HG02852 (cell line): Measurements from ENCODE around the gene LORICRIN.

Experiments used
- ATAC-seq: cut with Tn5 transposase; IDR thresholded peaks from one replicate; pipeline ENCODE4 v1.9.1; 2021; ENCODE audit warnings: mild to moderate bottlenecking, moderate library complexity; ENCODE audit not compliant: unreplicated experiment

Gene LORICRIN

DNA sequence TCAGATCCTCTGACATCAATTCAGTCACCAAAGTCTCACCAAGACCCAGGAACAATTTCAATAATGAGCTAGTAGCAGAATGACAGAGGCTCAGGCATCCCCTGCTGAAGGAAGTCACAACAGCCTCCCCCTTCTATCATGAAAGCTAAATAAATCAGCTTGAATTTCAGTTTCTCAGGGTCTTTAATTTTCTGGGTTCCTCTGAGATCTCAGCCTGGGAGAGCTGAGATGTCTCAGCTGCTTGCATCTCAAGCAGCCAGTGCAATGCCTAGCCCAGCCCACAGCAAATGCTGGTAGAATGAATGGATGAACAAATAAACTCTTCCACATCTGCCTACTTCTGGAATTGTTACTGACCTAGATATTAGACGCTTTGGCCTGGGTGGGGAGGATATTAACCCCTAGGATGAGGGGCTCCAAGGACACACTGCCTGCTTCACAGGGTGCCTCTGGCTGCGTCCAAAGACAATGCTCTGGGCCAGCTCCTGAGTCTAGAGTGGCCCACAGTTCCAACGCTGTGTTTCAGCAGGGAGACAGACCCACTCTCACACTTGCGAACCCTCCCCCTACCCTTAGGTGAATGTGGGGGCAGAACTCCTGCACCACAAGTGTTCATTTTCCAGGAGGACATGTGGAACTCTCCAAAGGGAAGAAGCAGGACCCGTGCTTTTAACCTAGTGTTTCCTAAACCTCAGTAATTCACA lies 11.2 kb upstream of the LORICRIN start:
- ATAC-seq = no peak

DNA sequence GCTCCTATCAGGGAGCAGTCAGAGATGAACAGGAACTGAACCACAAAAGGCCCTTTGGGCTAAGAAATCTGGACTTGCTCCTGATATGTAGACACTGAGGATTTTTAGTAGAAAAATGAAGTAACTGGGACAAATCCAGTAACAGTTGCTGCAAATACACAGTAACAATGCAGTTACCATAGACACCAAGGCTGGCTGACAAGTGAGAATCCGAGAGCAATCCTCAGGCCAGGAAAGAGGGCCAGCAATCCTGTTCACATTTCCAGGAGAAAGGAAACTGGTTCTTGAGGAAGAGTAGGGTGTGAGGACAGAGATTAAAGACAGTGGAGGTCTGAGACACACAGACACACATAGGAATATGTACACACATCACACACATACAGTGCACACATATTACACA lies 9.3 kb upstream of the LORICRIN start:
- no peak for ATAC-seq

- ATAC-seq = no peak
Observed at GRCh38 chr1:153251087-153251486, 8.4 kb upstream of the LORICRIN start.

- ATAC-seq = no peak
Observed at GRCh38 chr1:153251562-153251961, 7.9 kb upstream of the LORICRIN start.

DNA sequence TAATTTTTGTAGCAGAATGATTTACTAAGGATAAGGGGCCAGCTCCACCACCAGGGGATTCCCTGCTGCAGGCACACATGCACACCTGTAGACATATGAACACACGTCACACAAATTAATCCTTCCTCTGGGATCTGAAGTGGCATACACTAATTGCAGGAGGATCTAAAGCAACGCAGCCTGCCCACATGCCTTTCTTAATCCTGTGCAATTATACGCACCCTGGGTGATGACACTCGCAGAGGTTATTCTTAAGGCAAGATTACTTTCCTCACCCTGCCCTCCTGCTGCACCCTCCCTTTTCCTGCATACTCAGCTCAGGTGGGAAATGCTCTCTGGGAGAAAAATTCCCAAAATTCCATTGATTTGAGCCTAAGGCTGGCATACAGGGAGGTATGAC lies 7.5 kb upstream of the LORICRIN start:
- ATAC-seq = no peak

GRCh38 chr1:153253076-153253475 lies 6.4 kb upstream of the LORICRIN start:
- ATAC-seq = no peak

GRCh38 chr1:153253693-153254092 lies 5.8 kb upstream of the LORICRIN start:
- no peak for ATAC-seq

DNA sequence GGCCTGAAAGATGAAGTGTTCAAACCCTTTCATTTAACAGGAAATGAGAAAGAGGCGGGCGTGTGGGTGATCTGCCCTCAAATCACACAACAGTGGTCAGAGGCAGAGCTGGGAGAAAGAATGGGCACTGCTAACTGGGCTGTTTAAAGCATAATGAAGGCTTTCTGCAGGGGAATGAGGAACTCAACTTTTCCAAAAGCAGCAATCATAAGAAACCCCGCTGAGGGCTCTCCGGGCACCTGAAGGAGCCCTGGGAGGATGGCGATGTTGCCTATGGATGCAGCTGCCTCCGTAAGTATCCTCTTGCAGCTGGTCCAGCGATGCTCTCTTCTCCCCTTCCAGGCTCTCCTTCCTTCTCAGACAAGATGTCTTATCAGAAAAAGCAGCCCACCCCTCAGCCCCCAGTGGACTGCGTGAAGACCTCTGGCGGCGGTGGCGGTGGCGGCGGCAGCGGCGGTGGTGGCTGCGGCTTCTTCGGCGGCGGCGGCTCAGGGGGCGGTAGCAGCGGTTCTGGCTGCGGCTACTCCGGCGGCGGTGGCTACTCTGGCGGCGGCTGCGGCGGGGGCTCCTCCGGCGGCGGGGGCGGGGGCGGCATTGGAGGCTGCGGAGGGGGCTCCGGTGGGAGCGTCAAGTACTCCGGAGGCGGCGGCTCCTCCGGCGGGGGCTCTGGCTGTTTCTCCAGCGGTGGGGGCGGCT lies 1.2 kb downstream of the LORICRIN start:
- ATAC-seq = no peak

DNA sequence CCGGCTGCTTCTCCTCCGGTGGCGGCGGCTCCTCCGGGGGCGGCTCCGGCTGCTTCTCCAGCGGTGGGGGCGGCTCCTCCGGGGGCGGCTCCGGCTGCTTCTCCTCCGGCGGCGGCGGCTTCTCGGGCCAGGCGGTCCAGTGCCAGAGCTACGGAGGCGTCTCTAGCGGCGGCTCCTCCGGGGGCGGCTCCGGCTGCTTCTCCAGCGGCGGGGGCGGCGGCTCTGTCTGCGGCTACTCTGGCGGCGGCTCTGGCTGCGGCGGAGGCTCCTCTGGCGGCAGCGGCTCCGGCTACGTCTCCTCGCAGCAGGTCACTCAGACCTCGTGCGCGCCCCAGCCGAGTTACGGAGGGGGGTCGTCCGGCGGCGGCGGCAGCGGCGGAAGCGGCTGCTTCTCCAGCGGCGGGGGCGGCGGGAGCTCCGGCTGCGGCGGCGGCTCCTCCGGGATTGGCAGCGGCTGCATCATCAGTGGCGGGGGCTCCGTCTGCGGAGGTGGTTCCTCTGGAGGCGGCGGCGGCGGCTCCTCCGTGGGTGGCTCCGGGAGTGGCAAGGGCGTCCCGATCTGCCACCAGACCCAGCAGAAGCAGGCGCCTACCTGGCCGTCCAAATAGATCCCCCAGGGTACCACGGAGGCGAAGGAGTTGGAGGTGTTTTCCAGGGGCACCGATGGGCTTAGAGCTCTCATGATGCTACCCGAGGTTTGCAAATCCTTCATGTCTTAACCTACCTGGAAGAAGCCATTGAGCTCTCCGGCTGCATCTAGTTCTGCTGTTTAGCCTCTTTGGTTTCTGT lies 2.0 kb downstream of the LORICRIN start:
- ATAC-seq = no peak

DNA sequence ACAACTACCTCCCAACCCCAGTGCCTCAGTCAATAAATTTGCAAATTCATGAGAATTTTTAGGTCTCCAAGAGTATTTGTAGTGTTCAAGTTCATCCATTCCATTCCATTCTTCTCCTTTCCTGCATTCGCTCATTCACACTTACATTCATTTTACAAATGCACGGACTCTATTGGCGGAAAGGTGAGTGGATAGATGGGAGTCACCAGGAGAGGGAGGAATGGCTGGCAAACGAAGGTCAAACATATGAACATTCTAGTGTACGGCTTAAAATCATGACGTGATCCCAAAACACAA lies 2.5 kb downstream of the LORICRIN start:
- no peak for ATAC-seq

DNA sequence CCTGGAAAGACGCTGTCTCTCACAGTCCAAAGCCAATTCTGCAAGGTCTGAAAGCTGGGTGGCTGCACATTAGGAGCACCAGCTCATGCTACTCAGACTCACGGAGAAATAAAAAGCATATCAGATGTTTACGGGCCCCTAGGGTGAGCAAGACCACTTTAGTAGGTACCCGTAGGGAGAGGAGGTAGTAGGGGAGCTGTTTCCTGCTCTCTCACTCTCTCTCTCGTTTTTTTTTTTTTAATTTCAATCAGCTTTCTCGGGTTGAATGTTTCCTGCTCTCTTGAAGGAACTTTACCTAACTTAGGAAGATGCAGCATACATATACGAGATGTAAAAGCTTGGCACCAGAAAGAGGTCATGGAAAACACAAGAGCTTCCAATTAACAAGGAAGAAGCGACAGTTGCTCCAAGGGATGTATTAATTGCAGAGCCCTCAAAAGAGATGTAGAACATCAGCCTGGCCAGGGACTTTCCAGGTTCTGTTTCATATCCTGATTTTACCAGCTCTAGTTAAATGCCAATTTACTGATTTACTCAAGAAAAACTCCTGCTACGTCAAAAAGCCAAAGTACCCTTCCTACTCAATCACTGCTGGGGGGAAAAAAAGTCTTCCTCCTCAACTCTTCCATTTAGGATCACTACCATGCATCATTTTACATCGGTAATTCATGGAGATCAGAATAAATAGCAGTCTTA lies 3.1 kb downstream of the LORICRIN start:
- ATAC-seq = no peak

- no peak for ATAC-seq
Observed at GRCh38 chr1:153265457-153265856, 6.0 kb downstream of the LORICRIN start.

DNA sequence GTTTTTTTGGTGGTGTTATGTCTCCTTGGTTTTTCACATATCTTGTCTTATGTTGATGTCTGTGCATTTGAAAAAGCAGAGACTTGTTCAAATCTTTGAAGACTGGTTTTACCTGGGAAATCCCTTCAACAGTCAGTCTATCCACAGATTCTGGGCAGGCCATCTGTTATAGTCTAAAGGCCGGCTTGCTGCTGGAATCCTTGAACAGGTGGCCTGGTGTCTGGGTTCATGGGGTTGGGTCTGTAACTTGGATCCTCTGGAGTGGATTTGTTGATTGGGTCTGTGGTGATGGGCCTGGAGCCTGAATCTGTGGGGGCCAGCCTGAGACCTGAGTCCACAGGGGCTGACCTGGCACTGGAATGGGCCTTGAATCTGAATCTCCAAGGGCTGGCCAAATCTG lies 12.2 kb downstream of the LORICRIN start:
- ATAC-seq = no peak

GRCh38 chr1:153272186-153272585 lies 12.7 kb downstream of the LORICRIN start:
- no peak for ATAC-seq

- peak; percentile 72 for ATAC-seq
Observed at GRCh38 chr1:153277852-153278251, 18.4 kb downstream of the LORICRIN start.

GRCh38 chr1:153288634-153289275 lies 29.3 kb downstream of the LORICRIN start:
- ATAC-seq = no peak

- peak; percentile 67 for ATAC-seq
Observed at GRCh38 chr1:153291514-153291913, 32.0 kb downstream of the LORICRIN start.

DNA sequence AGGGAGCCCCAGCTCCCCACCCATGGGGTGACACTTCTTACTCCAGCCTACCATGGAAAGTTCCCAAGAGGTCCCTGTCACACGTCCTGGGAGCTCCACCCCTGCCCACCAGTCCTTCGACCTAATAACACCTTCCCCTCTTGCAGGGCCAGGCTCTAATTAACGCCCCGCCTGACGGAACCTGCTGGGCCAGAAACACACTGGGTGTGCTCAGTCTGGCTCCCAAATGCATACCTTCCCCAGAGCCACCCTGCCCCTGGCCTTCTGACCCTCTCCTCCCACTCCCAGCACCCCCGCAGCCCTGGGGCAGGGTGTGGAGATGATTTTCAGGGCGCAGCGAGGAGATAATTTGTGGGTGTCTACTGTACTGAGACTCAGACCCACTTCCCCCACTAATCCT lies 32.7 kb downstream of the LORICRIN start:
- ATAC-seq = no peak

DNA sequence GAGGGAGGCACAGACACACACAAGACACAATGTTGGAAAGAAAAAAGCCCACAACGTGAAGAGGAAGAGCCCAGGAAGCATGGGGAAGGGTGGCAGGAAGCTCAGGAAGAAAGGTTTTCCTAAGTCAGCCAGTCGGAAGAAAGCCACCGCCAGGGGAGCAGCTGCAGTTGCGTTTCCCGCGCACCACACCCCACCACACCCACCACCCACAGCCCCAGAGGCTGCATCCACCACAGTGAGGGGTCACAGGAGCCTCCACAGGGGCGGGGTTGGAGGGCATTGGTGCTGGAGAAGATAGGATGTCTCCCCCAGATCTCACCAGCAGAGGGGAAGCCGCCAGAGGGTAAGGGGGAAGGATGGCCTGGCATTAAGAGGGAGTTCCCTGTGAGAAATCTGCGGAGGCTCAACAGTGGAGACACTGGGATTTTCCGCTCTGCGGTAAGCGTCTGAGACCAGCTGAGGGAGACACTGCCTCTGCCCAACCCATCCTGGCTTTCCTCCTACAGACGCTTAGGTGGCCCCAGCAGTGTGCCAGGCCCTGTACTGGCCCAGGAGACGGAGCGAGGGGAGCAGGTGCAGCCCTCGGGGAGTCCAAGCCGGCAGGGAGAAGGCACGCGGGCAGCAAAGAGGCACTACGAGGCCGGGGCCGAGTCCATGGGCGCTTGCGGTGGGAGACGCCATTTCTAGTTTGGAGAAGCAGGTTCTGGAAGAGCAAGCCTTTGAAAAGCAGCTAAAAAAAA lies 33.4 kb downstream of the LORICRIN start:
- ATAC-seq = no peak

DNA sequence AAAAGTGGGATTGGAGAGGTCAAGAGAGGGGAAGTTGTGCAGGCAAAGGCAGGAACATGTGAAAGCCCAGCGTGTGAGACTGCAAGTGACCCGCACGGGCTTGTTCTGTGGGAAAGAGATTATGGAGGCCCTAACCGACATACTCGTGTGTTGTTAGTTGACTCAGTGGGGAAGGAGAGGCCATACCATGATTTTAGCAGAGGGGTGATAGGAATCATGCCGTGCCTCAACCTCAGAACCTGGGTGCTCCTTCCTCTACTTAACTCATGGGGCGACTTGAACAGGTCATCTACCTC lies 33.9 kb downstream of the LORICRIN start:
- no peak for ATAC-seq

DNA sequence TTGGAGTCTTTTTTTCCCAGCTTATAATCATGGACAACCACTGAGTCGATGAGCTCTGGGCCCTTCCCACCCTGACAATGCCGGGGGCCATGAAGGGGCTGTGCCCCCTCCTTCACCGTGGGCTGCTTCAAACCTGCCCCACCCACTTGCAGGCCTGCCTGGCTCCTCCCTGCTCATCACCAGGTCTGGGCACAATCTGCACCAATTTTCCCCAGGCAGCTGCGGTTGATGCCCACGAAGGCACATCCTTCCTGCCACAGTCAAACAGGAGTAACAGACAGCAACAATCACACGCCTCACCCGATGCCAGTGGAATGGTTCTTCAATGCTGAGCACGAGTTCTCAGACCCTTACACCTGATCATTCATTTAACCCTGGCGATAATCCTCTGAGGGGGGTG lies 34.4 kb downstream of the LORICRIN start:
- ATAC-seq = no peak
